Endodermal cell (in vitro differentiated cells): ENCODE measurements around the gene ABCG4. TPM values are rescaled to one million over a fixed set of nuclear protein-coding genes. Genes with fewer than 3 reads are reported as not detected.

ENCODE experiments used
- DNase-seq: peaks from one replicate; pipeline ENCODE4 v3.0.0-alpha.2; 2017
- H3K27ac ChIP-seq: 2 replicates; pipeline ENCODE4 v1.5.1; 2013; ENCODE audit warnings: mild to moderate bottlenecking, low read depth, low read length, moderate library complexity
- H3K27me3 ChIP-seq: 2 replicates; pipeline ENCODE4 v1.6.1; 2013; ENCODE audit warnings: mild to moderate bottlenecking, low read length, moderate library complexity; ENCODE audit not compliant: insufficient read depth, control insufficient read depth, poor library complexity, severe bottlenecking
- H3K36me3 ChIP-seq: 2 replicates; pipeline ENCODE4 v1.7.0; 2013; ENCODE audit warnings: mild to moderate bottlenecking, low read length, moderate library complexity; ENCODE audit not compliant: control insufficient read depth, insufficient read depth
- H3K4me1 ChIP-seq: one replicate; pipeline ENCODE4 v1.7.0; 2013; ENCODE audit warnings: low read length; ENCODE audit not compliant: control insufficient read depth, insufficient read depth
- H3K4me3 ChIP-seq: 2 replicates; pipeline ENCODE4 v1.5.1; 2013; ENCODE audit warnings: mild to moderate bottlenecking, low read length, moderate library complexity
- H3K9ac ChIP-seq: 2 replicates; pipeline ENCODE4 v1.6.1; 2013; ENCODE audit warnings: mild to moderate bottlenecking, low read length, moderate library complexity; ENCODE audit not compliant: poor library complexity, severe bottlenecking; ENCODE audit errors: extremely low read depth
- H3K9me3 ChIP-seq: 2 replicates; pipeline ENCODE4 v1.6.1; 2013; ENCODE audit warnings: mild to moderate bottlenecking, low read length, moderate library complexity; ENCODE audit not compliant: control insufficient read depth
- H3K27ac Mint-ChIP-seq: 2 replicates; pipeline ENCODE4 v1.8.0; 2020; ENCODE audit warnings: mixed read lengths
- H3K27me3 Mint-ChIP-seq: 2 replicates; pipeline ENCODE4 v1.8.0; 2021; ENCODE audit warnings: mild to moderate bottlenecking, mixed read lengths; ENCODE audit not compliant: insufficient read depth
- H3K36me3 Mint-ChIP-seq: 2 replicates; pipeline ENCODE4 v1.8.0; 2020; ENCODE audit warnings: low read depth, mixed read lengths
- H3K4me1 Mint-ChIP-seq: 2 replicates; pipeline ENCODE4 v1.8.0; 2020; ENCODE audit warnings: mixed read lengths
- H3K4me3 Mint-ChIP-seq: 2 replicates; pipeline ENCODE4 v1.8.0; 2020; ENCODE audit warnings: mild to moderate bottlenecking, moderate library complexity, mixed read lengths
- H3K9me3 Mint-ChIP-seq: 2 replicates; pipeline ENCODE4 v1.8.0; 2020; ENCODE audit warnings: mild to moderate bottlenecking, mixed read lengths
- WGBS, 2 experiments: methylation state at CpG; one replicate each; pipeline versions ENCODE4 v1.1.5 to v1.1.7; 2013; ENCODE audit warnings: missing lambda C conversion rate in 2 of 2, mixed read lengths in 1 of 2; ENCODE audit not compliant: insufficient coverage in 1 of 2, insufficient read length in 1 of 2; 5-methylcytosine and 5-hydroxymethylcytosine counted together
- total RNA-seq, 2 donors: library from RNA; stranded (reverse); fragmentation: NEBNext Ultra II Directional in 1 of 2; extraction: Animal tissue kit (Norgen Biotek cat#: 25700) in 1 of 2; gene quantifications; 2 replicates in 1 of 2; 3 replicates in 1 of 2; pipeline ENCODE4 v1.2.1, GENCODE V29; 2021
- TF ChIP-seq, protein P1 (sequence below): fragments of 200-600 bp; sonication (generic); conservative IDR thresholded peaks from 2 replicates; pipeline ENCODE4 v1.5.0; 2021; ENCODE audit warnings: antibody characterized with exemption, mild to moderate bottlenecking

Gene ABCG4
- total RNA-seq, 2 donors from 2014 or later, result 1.5 to 1.8 TPM

DNA sequence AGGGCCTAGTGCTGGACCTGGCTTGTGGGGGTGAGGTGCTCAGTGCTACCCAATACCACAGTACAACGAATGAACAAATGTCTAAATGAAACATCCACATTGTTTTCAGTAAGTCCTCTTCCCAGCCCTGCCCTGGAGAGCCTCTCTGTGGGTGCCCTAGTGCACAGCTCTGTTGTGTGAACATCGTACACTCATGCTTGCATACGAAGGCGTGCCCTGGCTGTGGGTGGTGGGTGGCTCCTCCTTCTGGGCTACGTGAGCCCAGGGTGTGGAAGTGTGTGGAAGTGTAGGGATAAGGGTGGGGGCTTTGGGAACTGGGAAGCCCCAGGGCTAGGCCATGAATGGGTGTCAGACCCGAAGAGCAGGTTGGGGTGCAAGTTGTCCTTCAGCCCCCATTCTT, 19.1 kb downstream of the ABCG4 start:
- Histone ChIP-seq H3K4me3 (no peak overlapping the region), H3K9me3 (no peaks in the 10 kb centered on the region), H3K4me1 (no peaks in the 10 kb centered on the region), H3K27ac (no peak overlapping the region), H3K36me3 (no peaks in the 10 kb centered on the region), H3K27me3 (no peaks in the 10 kb centered on the region), H3K9ac (no peak overlapping the region)
- peak overlapping the region; percentile 66 for H3K27ac Mint-ChIP-seq
- peak overlapping the region; percentile 84 for H3K4me3 Mint-ChIP-seq
- H3K36me3 Mint-ChIP-seq, result no peaks in the 10 kb centered on the region
- no peak for DNase-seq
- 90% methylated on average over 6 of the region's 6 CpGs; no CpG with 5 or more reads in 1 of the 2 experiments for WGBS, 2 experiments
- H3K4me1 Mint-ChIP-seq, result peaks cover 8% of the 10 kb centered on the region
- TF ChIP-seq, protein P1, sequence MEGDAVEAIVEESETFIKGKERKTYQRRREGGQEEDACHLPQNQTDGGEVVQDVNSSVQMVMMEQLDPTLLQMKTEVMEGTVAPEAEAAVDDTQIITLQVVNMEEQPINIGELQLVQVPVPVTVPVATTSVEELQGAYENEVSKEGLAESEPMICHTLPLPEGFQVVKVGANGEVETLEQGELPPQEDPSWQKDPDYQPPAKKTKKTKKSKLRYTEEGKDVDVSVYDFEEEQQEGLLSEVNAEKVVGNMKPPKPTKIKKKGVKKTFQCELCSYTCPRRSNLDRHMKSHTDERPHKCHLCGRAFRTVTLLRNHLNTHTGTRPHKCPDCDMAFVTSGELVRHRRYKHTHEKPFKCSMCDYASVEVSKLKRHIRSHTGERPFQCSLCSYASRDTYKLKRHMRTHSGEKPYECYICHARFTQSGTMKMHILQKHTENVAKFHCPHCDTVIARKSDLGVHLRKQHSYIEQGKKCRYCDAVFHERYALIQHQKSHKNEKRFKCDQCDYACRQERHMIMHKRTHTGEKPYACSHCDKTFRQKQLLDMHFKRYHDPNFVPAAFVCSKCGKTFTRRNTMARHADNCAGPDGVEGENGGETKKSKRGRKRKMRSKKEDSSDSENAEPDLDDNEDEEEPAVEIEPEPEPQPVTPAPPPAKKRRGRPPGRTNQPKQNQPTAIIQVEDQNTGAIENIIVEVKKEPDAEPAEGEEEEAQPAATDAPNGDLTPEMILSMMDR, result no peak
- no peaks in the 10 kb centered on the region for H3K27me3 Mint-ChIP-seq
- H3K9me3 Mint-ChIP-seq, result no peaks in the 10 kb centered on the region

DNA sequence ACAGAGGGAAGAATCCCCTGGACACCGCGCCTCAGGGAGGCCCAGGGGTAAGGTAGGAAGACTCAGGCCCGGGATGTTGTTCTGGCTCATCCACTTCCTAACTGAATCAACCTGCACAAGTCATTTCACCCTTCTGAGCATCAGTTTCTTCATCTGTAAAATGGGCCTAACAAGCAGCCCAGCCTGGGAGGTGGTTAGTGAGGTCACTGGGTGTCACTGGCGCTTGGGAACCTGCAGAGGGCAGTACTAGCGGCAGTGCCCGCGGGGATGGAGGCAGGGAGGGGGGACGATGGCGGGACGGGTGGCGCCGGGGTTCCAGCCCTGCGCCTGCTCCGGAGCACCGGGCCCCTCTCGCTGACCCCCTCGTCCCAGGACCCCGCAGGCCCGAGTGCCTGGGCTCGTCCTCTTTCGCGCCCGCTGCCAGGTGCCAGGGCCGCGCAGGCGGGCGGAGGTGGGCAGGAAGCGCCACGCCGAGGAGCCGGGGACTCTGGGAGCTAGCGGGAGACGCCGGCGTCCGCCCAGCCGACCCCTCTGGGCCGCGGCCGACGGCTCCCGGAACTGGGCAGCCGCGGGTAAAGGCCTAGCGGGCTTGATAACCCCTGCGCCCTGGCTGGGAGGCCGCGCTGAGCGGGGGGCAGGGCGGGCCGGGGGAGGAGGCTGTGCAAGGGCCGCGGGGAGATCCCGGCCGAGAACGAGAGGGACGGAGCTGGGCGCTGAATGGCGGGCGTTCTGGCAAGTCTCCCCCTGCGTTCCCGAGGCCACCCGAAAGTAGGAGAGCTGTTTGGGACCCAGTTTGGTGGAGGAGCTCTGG, 19.8 kb downstream of the ABCG4 start, which contains the start of gene NLRX1:
Gene NLRX1 (plus strand): TSS at position 255 of the 811 bp plus-strand sequence. CDS start 2,679 bp downstream, outside the sequence.
- 3 to 4% methylated on average over 13 to 63 of the region's 63 CpGs for WGBS, 2 experiments

DNA sequence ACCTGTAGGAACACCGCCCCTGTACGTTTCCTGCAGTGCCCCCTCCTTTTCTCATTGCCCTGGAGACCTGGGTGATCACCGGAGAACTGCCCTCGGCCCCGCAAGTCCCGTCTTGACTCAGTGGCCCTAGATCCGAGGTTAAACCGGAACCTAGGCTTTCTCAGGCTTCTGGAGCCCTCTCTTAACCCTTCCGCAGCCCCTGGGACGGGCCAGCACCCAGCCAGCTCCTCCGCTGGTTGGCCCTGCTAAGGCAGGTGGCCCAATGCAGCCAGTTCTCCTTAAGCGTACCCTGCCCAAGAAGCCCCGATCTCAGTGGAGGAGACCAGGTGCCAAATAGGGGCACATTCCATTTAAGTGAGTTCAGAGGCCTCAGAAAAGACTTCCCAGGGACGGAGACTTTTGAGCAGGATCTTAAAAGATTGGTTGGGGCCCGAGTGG, 20.4 kb downstream of the ABCG4 start:
- peak overlapping the region; percentile 93 for H3K9ac ChIP-seq
- peak overlapping the region; percentile 84 for H3K4me3 Mint-ChIP-seq
- H3K27me3 Mint-ChIP-seq, result no peaks in the 10 kb centered on the region
- WGBS, 2 experiments, result 21% methylated on average over 12 to 15 of the region's 15 CpGs
- peak overlapping the region; percentile 99 for H3K27ac Mint-ChIP-seq
- H3K4me1 ChIP-seq, result no peaks in the 10 kb centered on the region
- peak; percentile 92 for DNase-seq
- peak overlapping the region; percentile 70 for H3K27ac ChIP-seq
- H3K4me1 Mint-ChIP-seq, result peaks cover 8% of the 10 kb centered on the region
- H3K36me3 ChIP-seq, result no peaks in the 10 kb centered on the region
- no peaks in the 10 kb centered on the region for H3K36me3 Mint-ChIP-seq
- H3K9me3 Mint-ChIP-seq, result no peaks in the 10 kb centered on the region
- no peaks in the 10 kb centered on the region for H3K27me3 ChIP-seq
- no peaks in the 10 kb centered on the region for H3K9me3 ChIP-seq
- H3K4me3 ChIP-seq, result peak overlapping the region; percentile 83
- TF ChIP-seq, protein P1, result no peak

More for the DNA sequence above, 19.8 kb downstream of the ABCG4 start, which contains the start of gene NLRX1:
- no peaks in the 10 kb centered on the region for H3K9me3 ChIP-seq
- H3K4me3 ChIP-seq, result peak within 1 kb of the TSS; percentile 83
- Mint-ChIP-seq H3K27ac (peak within 1 kb of the TSS; percentile 99), H3K9me3 (no peaks in the 10 kb centered on the region), H3K36me3 (no peaks in the 10 kb centered on the region), H3K27me3 (no peaks in the 10 kb centered on the region), H3K4me1 (peaks cover 8% of the 10 kb centered on the region), H3K4me3 (peak within 1 kb of the TSS; percentile 84)
- H3K27ac ChIP-seq, result peak within 1 kb of the TSS; percentile 70
- peak within 1 kb of the TSS; percentile 93 for H3K9ac ChIP-seq
- no peaks in the 10 kb centered on the region for H3K27me3 ChIP-seq
- TF ChIP-seq, protein P1, result peak; percentile 86
- peak; percentile 94 for DNase-seq
- no peaks in the 10 kb centered on the region for H3K36me3 ChIP-seq
- H3K4me1 ChIP-seq, result no peaks in the 10 kb centered on the region
